HL-60/S4 (cell line): ENCODE results near the gene MROH2A.

ENCODE experiments used
- in situ Hi-C: fragments of 300-500 bp; cut with MboI; formaldehyde crosslinking; loops from 2 replicates; pipeline ENCODE4 v1.14.3; 2022; ENCODE audit warnings: low sequenced_read_pairs

Gene MROH2A

GRCh38 chr2:233817995-233818638, 40.0 kb downstream of the MROH2A start:
- in situ Hi-C loops = no loop called here

- in situ Hi-C loops = no loop called here
Observed at GRCh38 chr2:233818639-233819621, 40.8 kb downstream of the MROH2A start.

GRCh38 chr2:233819884-233820773, 42.0 kb downstream of the MROH2A start:
- in situ Hi-C loops = no loop called here

- in situ Hi-C loops = no loop called here
Observed at GRCh38 chr2:233820774-233821105, 42.6 kb downstream of the MROH2A start.

GRCh38 chr2:233821196-233821595, 43.1 kb downstream of the MROH2A start:
- in situ Hi-C loops = no loop called here

GRCh38 chr2:233821709-233822100, 43.6 kb downstream of the MROH2A start:
- in situ Hi-C loops = no loop called here

GRCh38 chr2:233822101-233822771, 44.1 kb downstream of the MROH2A start:
- in situ Hi-C loops = no loop called here

- in situ Hi-C loops = no loop called here
Observed at GRCh38 chr2:233822781-233823730, 44.9 kb downstream of the MROH2A start.

- in situ Hi-C loops = no loop called here
Observed at GRCh38 chr2:233823731-233824121, 45.6 kb downstream of the MROH2A start.

- in situ Hi-C loops = no loop called here
Observed at GRCh38 chr2:233824373-233824772, 46.2 kb downstream of the MROH2A start.

- in situ Hi-C loops = no loop called here
Observed at GRCh38 chr2:233828546-233829192, 50.5 kb downstream of the MROH2A start.

GRCh38 chr2:233829193-233830110, 51.3 kb downstream of the MROH2A start:
- in situ Hi-C loops = no loop called here

- in situ Hi-C loops = no loop called here
Observed at GRCh38 chr2:233830111-233830802, 52.1 kb downstream of the MROH2A start.

- in situ Hi-C loops = no loop called here
Observed at GRCh38 chr2:233831011-233831721, 53.0 kb downstream of the MROH2A start.

- in situ Hi-C loops = no loop called here
Observed at GRCh38 chr2:233831861-233832260, 53.7 kb downstream of the MROH2A start.

- in situ Hi-C loops = no loop called here
Observed at GRCh38 chr2:233832414-233832813, 54.3 kb downstream of the MROH2A start.

GRCh38 chr2:233832869-233833311, 54.8 kb downstream of the MROH2A start:
- in situ Hi-C loops = no loop called here
